GM12891 (cell line): ENCODE measurements around the gene ZNF674.
A peak's percentile ranks its signal among the peaks of the same experiment; 100 is the strongest.
"Not testable (repeated sequence)": the region's sequence is repeated elsewhere in the genome, so short reads cannot be mapped to it uniquely, and the experiment has no call there.

Experiments used
- DNase-seq: peaks from one replicate; pipeline ENCODE4 v3.0.0; 2011; ENCODE audit warnings: low spot score; ENCODE audit not compliant: insufficient read length
- FAIRE-seq: peaks from 2 replicates; lab custom pipeline; 2011; peaks lifted over from hg19 to GRCh38; lab: Jason Lieb, UNC
- PAX5 ChIP-seq: IDR thresholded peaks from 2 replicates; pipeline ENCODE4 v1.6.1; 2011; ENCODE audit warnings: low read length, moderate library complexity, mild to moderate bottlenecking; ENCODE audit not compliant: insufficient read depth, severe bottlenecking
- POLR2A ChIP-seq: IDR thresholded peaks from 2 replicates; pipeline ENCODE4 v1.6.1; 2011; ENCODE audit warnings: low read depth, low read length, control low read depth
- POLR2AphosphoS5 ChIP-seq: IDR thresholded peaks from 2 replicates; pipeline ENCODE4 v1.6.1; 2011; ENCODE audit warnings: low read depth, low read length, control low read depth
- POU2F2 ChIP-seq: IDR thresholded peaks from 2 replicates; pipeline ENCODE4 v1.6.1; 2011; ENCODE audit warnings: low read depth, mild to moderate bottlenecking, control low read depth, low read length, moderate library complexity
- SPI1 ChIP-seq: IDR thresholded peaks from 2 replicates; pipeline ENCODE4 v1.6.1; 2011; ENCODE audit warnings: low read depth, low read length, control low read depth
- TAF1 ChIP-seq: IDR thresholded peaks from 2 replicates; pipeline ENCODE4 v1.6.1; 2011; ENCODE audit warnings: low read depth, low read length, control low read depth

Gene ZNF674

GRCh38 chrX:46463682-46464081 is 81.5 kb downstream of the ZNF674 start:
- TF ChIP-seq PAX5 = no peak
- FAIRE-seq = no peak
- no peak for DNase-seq

- DNase-seq (no peak), FAIRE-seq (no peak)
- TF ChIP-seq TAF1 (no peak), SPI1 (peak; percentile 34; the same call in 1 of the 2 replicates)
Observed at GRCh38 chrX:46461660-46462191, 83.5 kb downstream of the ZNF674 start.

GRCh38 chrX:46460801-46461659 is 84.2 kb downstream of the ZNF674 start:
- peak; percentile 87 for FAIRE-seq
- DNase-seq = not testable (repeated sequence)

- FAIRE-seq (no peak), DNase-seq (no peak)
- TF ChIP-seq POU2F2 = no peak
- TF ChIP-seq POLR2A = no peak
- TF ChIP-seq TAF1 = no peak
- TF ChIP-seq PAX5 = no peak
- TF ChIP-seq POLR2AphosphoS5 = no peak
- no peak for TF ChIP-seq SPI1
Observed at GRCh38 chrX:46459603-46460002, 85.6 kb downstream of the ZNF674 start.

GRCh38 chrX:46456125-46456922 is 88.9 kb downstream of the ZNF674 start:
- TF ChIP-seq POU2F2 = no peak
- no peak for TF ChIP-seq PAX5
- no peak for TF ChIP-seq TAF1
- no peak for TF ChIP-seq POLR2A
- no peak for TF ChIP-seq POLR2AphosphoS5
- TF ChIP-seq SPI1 = no peak
- FAIRE-seq (peak; percentile 38), DNase-seq (no peak)
